ENCODE data around the gene HADHA. TPM values are rescaled to one million over a fixed set of nuclear protein-coding genes. Genes with fewer than 3 reads are reported as not detected.

Gene HADHA
- total and polyA plus RNA-seq, 8 donors: 53.2 to 144 (median 90.1) TPM

DNA sequence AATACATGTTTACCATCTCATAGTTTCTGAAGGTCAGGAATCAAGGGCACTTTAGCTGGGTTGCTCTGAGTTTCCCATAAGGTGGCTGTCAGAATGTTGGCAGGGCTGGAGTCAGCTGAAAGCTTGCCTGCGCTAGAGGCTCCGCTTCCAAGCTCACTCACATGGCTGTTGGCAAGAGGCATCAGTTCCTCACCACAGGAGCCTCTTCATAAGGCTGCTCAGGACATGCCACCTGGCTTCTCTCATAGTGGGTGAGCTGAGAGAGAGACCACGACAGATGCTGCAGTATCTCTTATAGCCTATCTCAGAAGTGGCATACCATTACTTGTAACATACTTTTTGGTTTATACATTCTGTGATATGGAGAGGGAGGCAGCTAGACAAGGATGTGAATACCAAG lies 7.5 kb upstream of the HADHA start:
- intact Hi-C loops (cut with DNase I; ENCODE audit: low total_unique reads): no loop called here
- H3K27ac ChIP-seq: peak overlapping the region in 1 of 5 donors; percentile 70
- no peaks in the 10 kb centered on the region for H3K9me3 ChIP-seq
- H3K27me3 ChIP-seq: no peaks in the 10 kb centered on the region
- H3K4me1 ChIP-seq: peaks cover 5 to 82% (median 40%) of the 10 kb centered on the region in 4 donors
- DNase-seq: peak; percentile 29 to 39
- H3K36me3 ChIP-seq: peaks cover 0 to 11% (median 8%) of the 10 kb centered on the region in 4 donors
- no peak overlapping the region for H3K4me3 ChIP-seq
- 35 to 70% (median 67%) methylated on average over 3 of the region's 3 CpGs for WGBS, 5 donors
- TF ChIP-seq EP300 (IDR thresholded peaks at IDR 0.05) (no peak), POLR2AphosphoS5 (IDR thresholded peaks at IDR 0.05) (peak in 1 of 3 donors; percentile 11), POLR2A (IDR thresholded peaks at IDR 0.05) (no peak)
- TF ChIP-seq, protein P1, sequence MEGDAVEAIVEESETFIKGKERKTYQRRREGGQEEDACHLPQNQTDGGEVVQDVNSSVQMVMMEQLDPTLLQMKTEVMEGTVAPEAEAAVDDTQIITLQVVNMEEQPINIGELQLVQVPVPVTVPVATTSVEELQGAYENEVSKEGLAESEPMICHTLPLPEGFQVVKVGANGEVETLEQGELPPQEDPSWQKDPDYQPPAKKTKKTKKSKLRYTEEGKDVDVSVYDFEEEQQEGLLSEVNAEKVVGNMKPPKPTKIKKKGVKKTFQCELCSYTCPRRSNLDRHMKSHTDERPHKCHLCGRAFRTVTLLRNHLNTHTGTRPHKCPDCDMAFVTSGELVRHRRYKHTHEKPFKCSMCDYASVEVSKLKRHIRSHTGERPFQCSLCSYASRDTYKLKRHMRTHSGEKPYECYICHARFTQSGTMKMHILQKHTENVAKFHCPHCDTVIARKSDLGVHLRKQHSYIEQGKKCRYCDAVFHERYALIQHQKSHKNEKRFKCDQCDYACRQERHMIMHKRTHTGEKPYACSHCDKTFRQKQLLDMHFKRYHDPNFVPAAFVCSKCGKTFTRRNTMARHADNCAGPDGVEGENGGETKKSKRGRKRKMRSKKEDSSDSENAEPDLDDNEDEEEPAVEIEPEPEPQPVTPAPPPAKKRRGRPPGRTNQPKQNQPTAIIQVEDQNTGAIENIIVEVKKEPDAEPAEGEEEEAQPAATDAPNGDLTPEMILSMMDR (IDR thresholded peaks at IDR 0.05): no peak

DNA sequence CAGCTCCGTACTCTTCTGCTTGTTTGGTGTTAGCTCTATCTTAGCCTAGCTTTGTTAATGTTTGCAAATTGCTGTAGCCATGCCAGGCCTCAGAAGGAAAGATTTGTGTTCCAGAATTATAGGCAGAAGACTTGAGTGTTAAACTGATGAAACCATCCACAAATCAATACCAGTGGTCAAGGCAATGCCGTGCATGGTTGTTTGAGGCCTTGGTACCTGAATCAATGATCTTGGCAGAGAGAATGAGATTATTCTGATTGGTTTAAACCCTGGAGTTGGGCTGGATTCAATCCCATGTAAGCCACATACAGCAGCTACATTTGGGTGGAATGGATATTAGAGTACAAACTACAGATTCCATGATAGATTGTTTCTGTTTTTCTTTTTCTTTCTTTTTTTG lies 5.2 kb upstream of the HADHA start:
- 80 to 84% (median 83%) methylated on average over 2 of the region's 2 CpGs for WGBS, 5 donors
- Histone ChIP-seq H3K36me3 (peaks cover 0 to 3% (median 0%) of the 10 kb centered on the region in 4 donors), H3K4me3 (no peak overlapping the region), H3K9me3 (no peaks in the 10 kb centered on the region), H3K4me1 (peaks cover 13 to 82% (median 49%) of the 10 kb centered on the region in 4 donors), H3K27ac (no peak overlapping the region), H3K27me3 (no peaks in the 10 kb centered on the region)
- intact Hi-C loops (cut with DNase I; ENCODE audit: low total_unique reads): loop anchor here (10.0 kb wide), 1 partner anchor 75 kb away; no protein-coding TSS in a partner anchor
- no peak for DNase-seq
- TF ChIP-seq POLR2AphosphoS5 (IDR thresholded peaks at IDR 0.05): no peak
- TF ChIP-seq, protein P1 (IDR thresholded peaks at IDR 0.05): no peak
- no peak for TF ChIP-seq POLR2A (IDR thresholded peaks at IDR 0.05)
- TF ChIP-seq EP300 (IDR thresholded peaks at IDR 0.05): no peak

DNA sequence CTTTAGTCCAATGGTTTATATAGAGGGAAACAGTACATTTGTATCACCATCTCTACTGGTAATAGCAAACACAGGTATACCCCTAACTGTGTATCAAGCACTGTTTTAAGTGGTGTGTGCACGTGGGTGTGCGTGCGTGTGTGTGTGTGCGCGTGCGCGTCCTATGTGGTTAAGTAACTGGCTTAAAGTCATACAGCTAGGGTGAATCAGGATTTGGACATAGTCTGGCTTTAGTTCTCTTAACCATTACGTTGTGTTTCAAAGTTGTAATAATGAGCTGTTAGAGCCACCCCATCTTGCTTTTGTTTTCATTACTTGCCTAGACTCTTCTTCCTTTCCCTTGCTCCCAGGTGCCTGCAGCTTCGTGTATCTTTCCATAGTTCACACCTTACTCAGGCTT lies 2.4 kb upstream of the HADHA start:
- no peaks in the 10 kb centered on the region for H3K27me3 ChIP-seq
- no peaks in the 10 kb centered on the region for H3K9me3 ChIP-seq
- H3K36me3 ChIP-seq: no peaks in the 10 kb centered on the region
- no peak for DNase-seq
- H3K4me1 ChIP-seq: peaks cover 25 to 73% (median 50%) of the 10 kb centered on the region in 4 donors
- H3K27ac ChIP-seq: peak overlapping the region in 1 of 5 donors; percentile 96
- TF ChIP-seq, protein P1 (IDR thresholded peaks at IDR 0.05): no peak
- TF ChIP-seq POLR2A (IDR thresholded peaks at IDR 0.05) (no peak), POLR2AphosphoS5 (IDR thresholded peaks at IDR 0.05) (no peak), EP300 (IDR thresholded peaks at IDR 0.05) (no peak)
- 78 to 84% (median 81%) methylated on average over 9 of the region's 9 CpGs for WGBS, 5 donors
- intact Hi-C loops (cut with DNase I; ENCODE audit: low total_unique reads): loop anchor here (10.0 kb wide), 1 partner anchor 78 kb away; no protein-coding TSS in a partner anchor
- H3K4me3 ChIP-seq: no peak overlapping the region

DNA sequence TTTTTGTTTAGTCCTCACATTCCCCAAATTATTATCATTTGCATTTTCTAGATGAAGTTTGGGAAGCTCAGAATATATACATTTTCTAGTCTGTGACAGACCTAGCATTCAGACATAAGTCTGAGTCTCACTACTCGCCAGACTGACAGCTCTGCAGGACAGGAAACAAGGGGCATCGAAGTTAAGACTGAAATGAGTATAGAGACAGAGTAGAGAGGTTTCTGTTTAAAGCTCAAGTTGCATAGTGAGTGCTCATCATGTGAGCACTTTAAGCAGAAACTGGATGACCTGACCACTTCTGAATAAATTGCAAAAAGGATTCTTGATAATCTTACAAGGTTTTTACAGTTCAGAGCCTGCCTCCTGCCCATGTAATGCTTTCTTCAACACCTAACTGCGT lies 1.4 kb upstream of the HADHA start:
- WGBS, 5 donors: 15 to 24% (median 16%) methylated on average over 3 of the region's 3 CpGs
- H3K27me3 ChIP-seq: no peaks in the 10 kb centered on the region
- peak overlapping the region; percentile 84 to 94 (median 92) for H3K4me3 ChIP-seq
- H3K27ac ChIP-seq: peak overlapping the region in 3 of 5 donors; percentile 95 to 98 (median 96)
- H3K9me3 ChIP-seq: no peaks in the 10 kb centered on the region
- no peaks in the 10 kb centered on the region for H3K36me3 ChIP-seq
- no peak for TF ChIP-seq POLR2A (IDR thresholded peaks at IDR 0.05)
- TF ChIP-seq, protein P1 (IDR thresholded peaks at IDR 0.05): no peak
- TF ChIP-seq EP300 (IDR thresholded peaks at IDR 0.05): no peak
- TF ChIP-seq POLR2AphosphoS5 (IDR thresholded peaks at IDR 0.05): no peak
- peak in 1 of 2 donors; percentile 8 for DNase-seq
- peaks cover 28 to 73% (median 56%) of the 10 kb centered on the region in 4 donors for H3K4me1 ChIP-seq
- intact Hi-C loops (cut with DNase I; ENCODE audit: low total_unique reads): loop anchor here (10.0 kb wide), 1 partner anchor 79 kb away; no protein-coding TSS in a partner anchor

All from stomach (tissue), 9 donors.